Esophagus muscularis mucosa (tissue), 4 donors: ENCODE results near the gene PITPNM3. TPM values are rescaled to one million over a fixed set of nuclear protein-coding genes. Genes with fewer than 3 reads are reported as not detected.

ENCODE experiments used
- DNase-seq: peaks from one replicate; pipeline ENCODE4 v3.0.0-alpha.2; 2017; ENCODE audit errors: extremely low spot score
- H3K27ac ChIP-seq, 4 donors: fragments of 200-600 bp; sonication (generic); replicated peaks in 1 of 4; 1 replicate in 3 of 4; 2 replicates in 1 of 4; pipeline ENCODE4 v1.5.1; 2016 to 2019; ENCODE audit warnings: mild to moderate bottlenecking in 1 of 4
- H3K27me3 ChIP-seq, 4 donors: fragments of 200-600 bp; sonication (generic); one replicate each; pipeline versions ENCODE4 v1.5.1 to v1.6.0; 2016 to 2019
- H3K36me3 ChIP-seq, 4 donors: fragments of 200-600 bp; sonication (generic); one replicate each; pipeline ENCODE4 v1.5.1; 2016 to 2019
- H3K4me1 ChIP-seq, 4 donors: fragments of 200-600 bp; sonication (generic); one replicate each; pipeline ENCODE4 v1.5.1; 2016 to 2019
- H3K4me3 ChIP-seq, 4 donors: fragments of 200-600 bp; sonication (generic); 1 replicate in 2 of 4; 2 replicates in 2 of 4; pipeline ENCODE4 v1.5.1; 2016 to 2019; ENCODE audit warnings: mild to moderate bottlenecking in 4 of 4, moderate library complexity in 1 of 4
- H3K9me3 ChIP-seq, 4 donors: fragments of 200-600 bp; sonication (generic); 1 replicate in 3 of 4; 2 replicates in 1 of 4; pipeline ENCODE4 v1.5.1; 2016 to 2019
- EP300 ChIP-seq: sonication (generic); formaldehyde crosslinking; IDR thresholded peaks from one replicate; pipeline ENCODE4 v1.6.1; 2017; ENCODE audit warnings: antibody characterized with exemption
- POLR2A ChIP-seq: fragments of 450-650 bp; IDR thresholded peaks from one replicate; pipeline ENCODE4 v1.6.1; 2017; ENCODE audit warnings: antibody characterized with exemption, moderate library complexity, mild to moderate bottlenecking, low read depth
- POLR2AphosphoS5 ChIP-seq, 2 donors: sonication (generic); formaldehyde crosslinking; IDR thresholded peaks; one replicate each; pipeline ENCODE4 v1.6.1; 2017; ENCODE audit warnings: antibody characterized with exemption in 2 of 2
- WGBS: methylation state at CpG from one replicate; pipeline ENCODE4 v1.1.5; 2018; 5-methylcytosine and 5-hydroxymethylcytosine counted together
- intact Hi-C: fragments of 100-400 bp; cut with DNase I; formaldehyde crosslinking; loops from one replicate; pipeline ENCODE4 v1.15.1; 2023
- total RNA-seq, 4 donors: library from RNA; depleted of rRNA; stranded (reverse); fragments of >200 nt; gene quantifications; one replicate each; pipeline versions ENCODE4 v1.1.0 to v1.2.1, GENCODE V29; 2016
- TF ChIP-seq, protein P1 (sequence below), 3 experiments: fragments of 200-600 bp in 2 of 3; fragments of 450-650 bp in 1 of 3; sonication (generic) in 2 of 3; IDR thresholded peaks; one replicate each; pipeline ENCODE4 v1.5.1; 2017 to 2019; ENCODE audit warnings: antibody characterized with exemption in 3 of 3, mild to moderate bottlenecking in 2 of 3, moderate library complexity in 1 of 3

Gene PITPNM3
- total RNA-seq, 4 donors from 2014 or later = 46.5 to 93.2 (median 68.9) TPM

DNA sequence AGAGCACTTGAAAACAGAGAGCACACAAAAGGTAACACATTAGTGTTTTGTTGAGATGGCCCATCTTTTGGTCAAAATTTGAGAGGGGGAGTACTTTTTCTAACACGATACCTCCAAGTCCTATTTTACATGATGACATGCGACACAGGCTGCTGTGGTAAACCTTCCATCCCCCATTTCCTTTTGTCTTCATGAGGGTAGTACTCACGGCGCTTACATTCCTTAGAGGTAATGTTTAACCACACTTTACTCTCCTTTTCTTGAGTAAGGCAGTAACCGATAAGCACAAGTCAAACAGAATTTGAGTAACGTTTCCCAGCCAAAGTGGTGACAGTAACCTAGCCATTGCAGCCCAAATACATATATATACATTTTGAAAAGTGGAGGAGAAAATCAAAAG lies 35.8 kb upstream of the PITPNM3 start:
- peaks cover 0 to 22% (median 5%) of the 10 kb centered on the region in 4 donors for H3K4me1 ChIP-seq
- H3K9me3 ChIP-seq = no peaks in the 10 kb centered on the region
- TF ChIP-seq, protein P1, sequence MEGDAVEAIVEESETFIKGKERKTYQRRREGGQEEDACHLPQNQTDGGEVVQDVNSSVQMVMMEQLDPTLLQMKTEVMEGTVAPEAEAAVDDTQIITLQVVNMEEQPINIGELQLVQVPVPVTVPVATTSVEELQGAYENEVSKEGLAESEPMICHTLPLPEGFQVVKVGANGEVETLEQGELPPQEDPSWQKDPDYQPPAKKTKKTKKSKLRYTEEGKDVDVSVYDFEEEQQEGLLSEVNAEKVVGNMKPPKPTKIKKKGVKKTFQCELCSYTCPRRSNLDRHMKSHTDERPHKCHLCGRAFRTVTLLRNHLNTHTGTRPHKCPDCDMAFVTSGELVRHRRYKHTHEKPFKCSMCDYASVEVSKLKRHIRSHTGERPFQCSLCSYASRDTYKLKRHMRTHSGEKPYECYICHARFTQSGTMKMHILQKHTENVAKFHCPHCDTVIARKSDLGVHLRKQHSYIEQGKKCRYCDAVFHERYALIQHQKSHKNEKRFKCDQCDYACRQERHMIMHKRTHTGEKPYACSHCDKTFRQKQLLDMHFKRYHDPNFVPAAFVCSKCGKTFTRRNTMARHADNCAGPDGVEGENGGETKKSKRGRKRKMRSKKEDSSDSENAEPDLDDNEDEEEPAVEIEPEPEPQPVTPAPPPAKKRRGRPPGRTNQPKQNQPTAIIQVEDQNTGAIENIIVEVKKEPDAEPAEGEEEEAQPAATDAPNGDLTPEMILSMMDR (IDR thresholded peaks at IDR 0.05) = no peak
- TF ChIP-seq POLR2AphosphoS5 (IDR thresholded peaks at IDR 0.05) (no peak), POLR2A (no peak), EP300 (no peak)
- H3K4me3 ChIP-seq = no peak overlapping the region
- intact Hi-C loops = no loop called here
- no peaks in the 10 kb centered on the region for H3K27me3 ChIP-seq
- peak overlapping the region; percentile 33 to 69 (median 62) for H3K27ac ChIP-seq
- peaks cover 58 to 99% (median 85%) of the 10 kb centered on the region in 4 donors for H3K36me3 ChIP-seq
- WGBS = 92% methylated on average over 6 of the region's 6 CpGs
- DNase-seq = peak; percentile 3

DNA sequence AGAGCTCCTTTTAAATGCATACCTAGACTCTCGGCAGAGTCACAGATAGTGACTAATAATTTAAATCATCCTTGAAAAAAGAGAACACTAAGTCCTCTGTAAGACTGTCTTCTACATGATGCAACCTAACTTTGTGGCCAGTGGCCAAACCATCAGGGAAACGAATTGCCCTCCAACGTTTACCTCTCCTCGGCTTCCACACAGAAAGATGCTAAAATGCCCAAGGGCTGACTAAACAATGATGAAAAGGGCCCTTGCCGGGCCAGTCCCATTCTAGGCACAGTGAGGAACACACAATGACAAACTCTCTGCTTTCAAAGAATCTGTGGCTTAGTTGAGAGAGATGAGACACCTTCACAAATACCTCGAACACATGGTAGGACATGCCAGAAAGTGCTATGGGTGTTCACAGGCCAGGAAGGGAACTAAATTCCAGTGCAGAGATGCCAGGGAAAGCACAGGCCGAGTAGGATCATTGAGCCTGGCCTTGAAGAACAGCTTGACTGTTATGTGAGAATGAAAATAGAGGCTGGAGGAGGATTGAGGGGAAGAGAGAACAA lies 35.3 kb upstream of the PITPNM3 start:
- H3K4me3 ChIP-seq = no peak overlapping the region
- no peaks in the 10 kb centered on the region for H3K27me3 ChIP-seq
- 74% methylated on average over 7 of the region's 7 CpGs for WGBS
- peaks cover 57 to 99% (median 88%) of the 10 kb centered on the region in 4 donors for H3K36me3 ChIP-seq
- peak overlapping the region; percentile 33 to 69 (median 62) for H3K27ac ChIP-seq
- peak; percentile 87 for DNase-seq
- intact Hi-C loops = no loop called here
- peaks cover 0 to 22% (median 5%) of the 10 kb centered on the region in 4 donors for H3K4me1 ChIP-seq
- no peak for TF ChIP-seq EP300
- TF ChIP-seq POLR2A = no peak
- TF ChIP-seq POLR2AphosphoS5 (IDR thresholded peaks at IDR 0.05) = peak in 1 of 2 donors; percentile 75
- no peaks in the 10 kb centered on the region for H3K9me3 ChIP-seq

DNA sequence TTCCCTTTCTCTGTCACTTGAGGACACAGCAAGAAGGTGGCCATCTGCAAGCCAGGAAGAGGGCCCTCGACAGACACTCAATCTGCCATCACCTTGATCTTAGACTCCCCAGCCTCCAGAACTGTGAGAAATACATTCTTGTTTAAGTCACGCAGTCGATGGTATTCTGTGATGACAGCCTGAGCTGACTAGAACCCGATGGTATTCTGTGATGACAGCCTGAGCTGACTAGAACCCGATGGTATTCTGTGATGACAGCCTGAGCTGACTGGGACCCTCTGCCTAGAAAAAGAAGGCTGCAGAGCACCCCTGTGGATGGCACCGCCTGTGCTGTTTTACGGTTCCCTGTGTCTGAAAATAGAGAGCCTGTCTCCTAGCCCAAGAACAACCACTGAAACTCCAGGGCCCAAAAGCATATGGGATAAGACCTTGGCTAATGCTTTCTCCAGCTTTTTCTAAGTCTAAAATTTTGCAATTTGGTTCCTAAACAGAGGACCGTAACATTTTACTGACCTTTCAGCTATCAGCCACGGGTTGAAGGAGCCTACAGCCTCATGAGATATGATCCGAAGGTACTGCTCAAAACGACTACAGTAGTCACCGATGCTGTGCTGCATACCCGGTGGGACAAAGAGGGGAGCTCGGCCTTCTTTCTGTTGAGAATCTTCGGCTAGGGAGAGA lies 33.1 kb upstream of the PITPNM3 start:
- H3K4me1 ChIP-seq = peaks cover 0 to 22% (median 5%) of the 10 kb centered on the region in 4 donors
- TF ChIP-seq EP300 (no peak), POLR2AphosphoS5 (IDR thresholded peaks at IDR 0.05) (no peak), POLR2A (no peak)
- TF ChIP-seq, protein P1 (IDR thresholded peaks at IDR 0.05) = no peak
- 96% methylated on average over 15 of the region's 15 CpGs for WGBS
- no peaks in the 10 kb centered on the region for H3K27me3 ChIP-seq
- intact Hi-C loops = no loop called here
- H3K4me3 ChIP-seq = no peak overlapping the region
- no peaks in the 10 kb centered on the region for H3K9me3 ChIP-seq
- DNase-seq = peak; percentile 8
- H3K36me3 ChIP-seq = peaks cover 59 to 99% (median 88%) of the 10 kb centered on the region in 4 donors
- no peak overlapping the region for H3K27ac ChIP-seq

DNA sequence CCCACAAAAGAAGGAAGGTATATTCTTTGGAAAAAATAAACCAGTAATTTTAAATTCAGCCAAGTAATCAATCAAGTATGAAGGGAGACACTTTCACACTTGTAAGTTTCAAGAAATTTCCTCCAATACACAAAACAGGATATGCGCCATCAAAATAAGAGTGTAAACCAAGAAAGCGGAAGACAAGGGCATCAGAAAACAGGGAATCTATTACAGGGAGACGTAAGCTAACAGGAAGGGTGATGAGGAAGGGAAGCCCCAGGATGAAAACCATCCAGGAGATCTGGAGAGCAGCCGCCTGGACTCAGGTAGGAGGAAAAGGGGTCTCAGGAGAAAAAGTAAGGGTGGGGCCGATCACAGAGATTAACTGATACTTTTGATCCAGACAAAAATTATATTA lies 31.8 kb upstream of the PITPNM3 start:
- no peak overlapping the region for H3K27ac ChIP-seq
- H3K36me3 ChIP-seq = peaks cover 52 to 99% (median 85%) of the 10 kb centered on the region in 4 donors
- 94% methylated on average over 5 of the region's 5 CpGs for WGBS
- no peak for TF ChIP-seq POLR2AphosphoS5 (IDR thresholded peaks at IDR 0.05)
- no peak for TF ChIP-seq POLR2A
- TF ChIP-seq, protein P1 (IDR thresholded peaks at IDR 0.05) = no peak
- TF ChIP-seq EP300 = no peak
- no peaks in the 10 kb centered on the region for H3K27me3 ChIP-seq
- H3K9me3 ChIP-seq = no peaks in the 10 kb centered on the region
- H3K4me1 ChIP-seq = peaks cover 0 to 22% (median 5%) of the 10 kb centered on the region in 4 donors
- DNase-seq = no peak
- intact Hi-C loops = no loop called here
- no peak overlapping the region for H3K4me3 ChIP-seq

DNA sequence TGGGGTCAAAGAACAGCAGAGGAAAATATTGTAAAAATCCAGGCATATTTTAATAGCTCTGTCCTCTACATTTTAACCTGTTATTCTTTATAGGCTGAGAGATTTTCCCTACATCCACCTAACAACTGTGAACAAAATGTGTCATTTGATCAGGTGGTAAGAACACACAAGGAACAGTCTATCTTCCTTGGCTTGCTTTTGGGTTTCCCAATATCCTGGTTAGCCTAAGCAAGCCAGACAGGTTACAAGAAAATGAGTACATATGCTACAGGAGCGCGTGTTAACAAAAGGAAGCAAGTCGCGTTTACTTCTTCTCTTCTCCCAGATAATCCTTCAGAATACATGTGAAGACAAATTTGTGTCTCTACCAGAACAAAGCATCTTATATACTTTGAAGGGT lies 31.0 kb upstream of the PITPNM3 start:
- no peak for DNase-seq
- intact Hi-C loops = no loop called here
- H3K9me3 ChIP-seq = no peaks in the 10 kb centered on the region
- no peak overlapping the region for H3K4me3 ChIP-seq
- no peaks in the 10 kb centered on the region for H3K27me3 ChIP-seq
- H3K36me3 ChIP-seq = peaks cover 51 to 97% (median 85%) of the 10 kb centered on the region in 4 donors
- TF ChIP-seq, protein P1 (IDR thresholded peaks at IDR 0.05) = no peak
- TF ChIP-seq EP300 (no peak), POLR2A (no peak), POLR2AphosphoS5 (IDR thresholded peaks at IDR 0.05) (no peak)
- WGBS = 96% methylated on average over 4 of the region's 4 CpGs
- H3K4me1 ChIP-seq = peaks cover 0 to 17% (median 5%) of the 10 kb centered on the region in 4 donors
- no peak overlapping the region for H3K27ac ChIP-seq
